GM12892 (cell line): ENCODE results near the gene RGR.

Experiments used
- DNase-seq: peaks from one replicate; pipeline ENCODE4 v3.0.0; 2011; ENCODE audit not compliant: insufficient read length
- FAIRE-seq: peaks from 2 replicates; lab custom pipeline; 2011; peaks lifted over from hg19 to GRCh38; lab: Jason Lieb, UNC
- POLR2A ChIP-seq: IDR thresholded peaks from 2 replicates; pipeline ENCODE4 v1.6.1; 2011; ENCODE audit warnings: low read depth, low read length, control low read depth
- POLR2AphosphoS5 ChIP-seq: IDR thresholded peaks from 2 replicates; pipeline ENCODE4 v1.6.1; 2011; ENCODE audit warnings: low read depth, low read length, control low read depth
- TAF1 ChIP-seq: IDR thresholded peaks from 2 replicates; pipeline ENCODE4 v1.6.1; 2011; ENCODE audit warnings: low read depth, mild to moderate bottlenecking, control low read depth, low read length, borderline replicate concordance

RGR gene

GRCh38 chr10:84205049-84205852, 39.6 kb upstream of the RGR start:
- peak; percentile 89 for FAIRE-seq
- peak; percentile 50 for DNase-seq
- TF ChIP-seq TAF1 (no peak), POLR2A (no peak), POLR2AphosphoS5 (no peak)

GRCh38 chr10:84205853-84206525, 38.9 kb upstream of the RGR start:
- no peak for TF ChIP-seq POLR2A
- TF ChIP-seq POLR2AphosphoS5, result no peak
- TF ChIP-seq TAF1, result no peak
- DNase-seq, result no peak
- FAIRE-seq, result no peak

- no peak for DNase-seq
- TF ChIP-seq POLR2AphosphoS5 (no peak), POLR2A (no peak), TAF1 (no peak)
- no peak for FAIRE-seq
Observed at GRCh38 chr10:84208023-84208422, 36.8 kb upstream of the RGR start.

GRCh38 chr10:84211566-84211965, 33.3 kb upstream of the RGR start:
- no peak for TF ChIP-seq POLR2A
- TF ChIP-seq POLR2AphosphoS5, result no peak
- TF ChIP-seq TAF1, result no peak
- FAIRE-seq, result no peak
- DNase-seq, result no peak

GRCh38 chr10:84212014-84212413, 32.8 kb upstream of the RGR start:
- FAIRE-seq (no peak), DNase-seq (no peak)
- TF ChIP-seq POLR2A (no peak), TAF1 (no peak), POLR2AphosphoS5 (no peak)

- FAIRE-seq (no peak), DNase-seq (no peak)
- TF ChIP-seq TAF1 (no peak), POLR2A (no peak), POLR2AphosphoS5 (no peak)
Observed at GRCh38 chr10:84213076-84213475, 31.8 kb upstream of the RGR start.

- no peak for DNase-seq
- TF ChIP-seq TAF1 (no peak), POLR2A (no peak)
- no peak for FAIRE-seq
Observed at GRCh38 chr10:84214046-84214572, 30.7 kb upstream of the RGR start.

- FAIRE-seq (peak; percentile 90), DNase-seq (no peak)
- TF ChIP-seq TAF1 (no peak), POLR2A (no peak), POLR2AphosphoS5 (no peak)
Observed at GRCh38 chr10:84214612-84215235, 30.1 kb upstream of the RGR start.

GRCh38 chr10:84216834-84217233, 28.0 kb upstream of the RGR start:
- FAIRE-seq (no peak), DNase-seq (no peak)
- no peak for TF ChIP-seq POLR2A
- TF ChIP-seq POLR2AphosphoS5, result no peak
- TF ChIP-seq TAF1, result no peak

GRCh38 chr10:84217746-84218145, 27.1 kb upstream of the RGR start:
- FAIRE-seq (no peak), DNase-seq (no peak)
- no peak for TF ChIP-seq POLR2A
- TF ChIP-seq TAF1, result no peak
- TF ChIP-seq POLR2AphosphoS5, result no peak

- DNase-seq, result no peak
- TF ChIP-seq TAF1 (no peak), POLR2A (no peak), POLR2AphosphoS5 (no peak)
- no peak for FAIRE-seq
Observed at GRCh38 chr10:84221916-84222315, 22.9 kb upstream of the RGR start.
